NCI-H1092 treated with DMSO at 0.1 percent for 48 hours (cell line): ENCODE data around the gene GRAP2.
A peak's percentile ranks its signal among the peaks of the same experiment; 100 is the strongest.
"Not testable (repeated sequence)": the region's sequence is repeated elsewhere in the genome, so short reads cannot be mapped to it uniquely, and the experiment has no call there.

ENCODE experiments used
- DNase-seq: peaks from one replicate; lab custom pipeline; 2025; lab: John Stamatoyannopoulos, UW

The GRAP2 gene

DNA sequence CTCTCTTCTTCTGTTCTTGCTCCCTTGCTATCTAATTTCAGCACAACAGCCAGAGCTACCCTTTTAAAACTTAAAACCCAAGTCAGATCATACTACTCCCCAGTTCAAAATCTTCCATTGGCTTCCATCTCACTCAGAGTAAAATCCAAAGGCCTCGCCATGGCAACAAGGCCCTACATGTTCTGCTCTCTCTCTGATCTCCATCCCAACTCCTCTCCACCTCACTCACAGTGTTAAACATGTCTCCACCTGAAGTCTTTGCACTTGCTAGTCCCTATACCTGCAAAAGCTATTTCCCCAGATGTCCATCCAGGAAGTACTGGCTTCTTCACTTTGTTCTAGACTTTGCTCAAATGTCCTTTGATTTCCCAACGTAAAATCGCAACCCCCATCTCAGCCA lies 3.0 kb upstream of the GRAP2 start:
- no peak for DNase-seq

DNA sequence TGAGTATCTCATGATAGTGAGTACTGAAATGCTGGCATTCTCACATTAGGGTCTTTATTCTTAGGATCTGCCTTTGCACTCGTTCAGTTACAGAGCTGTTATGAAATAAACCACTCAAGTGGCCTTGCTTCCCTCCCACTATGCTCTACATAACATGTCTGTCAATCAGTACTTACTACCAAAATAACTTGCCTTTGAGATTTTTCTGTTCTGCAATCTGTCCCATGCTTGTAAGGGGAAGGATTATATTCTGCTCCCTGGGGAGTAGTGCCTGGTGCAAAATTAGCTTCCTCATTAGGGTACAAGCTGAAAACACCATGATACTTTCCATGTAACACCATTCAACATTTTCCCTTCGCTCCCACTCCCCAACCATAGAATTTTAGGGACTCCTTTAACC lies 1.9 kb upstream of the GRAP2 start:
- DNase-seq = no peak

DNA sequence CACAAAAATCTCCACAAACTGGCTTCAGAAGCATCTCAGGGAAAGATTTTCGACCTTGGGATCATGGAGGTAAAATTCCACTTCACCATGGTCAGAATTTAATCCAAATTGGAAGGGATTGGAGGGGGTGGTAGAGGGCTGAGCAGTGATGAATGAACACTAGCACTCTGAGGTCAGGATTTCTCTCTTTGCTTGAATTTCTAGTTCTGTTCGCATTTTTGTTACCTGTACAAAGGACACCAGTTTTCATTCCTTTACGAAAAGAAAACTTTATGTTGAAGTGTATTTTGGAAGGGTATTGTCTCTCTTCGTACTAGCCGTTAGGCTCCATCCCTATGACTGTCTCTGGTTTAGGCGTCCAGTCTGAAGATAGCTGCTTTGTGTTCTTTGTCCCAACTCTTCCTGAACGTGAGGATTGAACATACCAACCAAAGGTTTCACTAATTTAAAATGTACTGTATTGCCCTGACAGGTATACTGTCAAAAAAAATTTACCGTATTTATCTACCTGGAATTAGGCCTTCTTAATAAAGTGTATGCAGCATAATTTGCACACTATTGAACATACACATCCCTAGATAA lies 772 bp downstream of the GRAP2 start:
- no peak for DNase-seq

DNA sequence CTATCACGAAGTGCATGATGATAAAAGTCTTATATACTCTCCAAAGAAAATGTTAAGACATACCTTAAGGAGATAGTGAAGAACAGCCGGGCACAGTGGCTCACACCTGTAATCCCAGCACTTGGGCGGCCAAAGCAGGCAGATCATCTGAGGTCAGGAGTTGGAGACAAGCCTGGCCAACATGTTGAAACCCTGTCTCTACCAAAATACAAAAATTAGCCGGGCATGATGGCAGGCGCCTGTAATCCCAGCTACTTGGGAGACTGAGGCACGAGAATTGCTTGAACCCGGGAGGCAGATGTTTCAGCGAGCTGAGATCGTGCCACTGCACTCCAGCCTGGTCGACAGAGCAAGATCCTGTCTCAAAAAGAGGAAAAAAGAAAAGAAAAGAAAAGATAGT lies 3.1 kb downstream of the GRAP2 start:
- DNase-seq = not testable (repeated sequence)

DNA sequence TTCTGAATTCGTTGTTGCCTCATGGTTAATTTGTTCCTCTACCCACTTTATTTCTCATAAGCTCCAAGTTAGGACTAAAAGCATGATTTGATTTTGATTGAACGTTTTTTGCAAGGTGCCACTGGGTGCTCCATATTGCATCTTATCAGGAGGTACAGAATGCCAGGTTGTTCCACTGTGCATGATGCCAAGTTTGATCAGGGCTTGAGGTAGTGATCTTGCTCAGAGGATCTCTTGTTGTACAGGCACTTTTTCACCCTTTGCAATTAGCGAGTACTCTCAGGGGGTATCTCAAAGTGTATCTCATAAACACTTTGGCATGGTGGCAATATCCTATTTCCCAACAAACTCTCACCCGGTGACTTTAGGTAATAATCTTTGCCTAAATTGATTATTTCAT lies 4.0 kb downstream of the GRAP2 start:
- no peak for DNase-seq

DNA sequence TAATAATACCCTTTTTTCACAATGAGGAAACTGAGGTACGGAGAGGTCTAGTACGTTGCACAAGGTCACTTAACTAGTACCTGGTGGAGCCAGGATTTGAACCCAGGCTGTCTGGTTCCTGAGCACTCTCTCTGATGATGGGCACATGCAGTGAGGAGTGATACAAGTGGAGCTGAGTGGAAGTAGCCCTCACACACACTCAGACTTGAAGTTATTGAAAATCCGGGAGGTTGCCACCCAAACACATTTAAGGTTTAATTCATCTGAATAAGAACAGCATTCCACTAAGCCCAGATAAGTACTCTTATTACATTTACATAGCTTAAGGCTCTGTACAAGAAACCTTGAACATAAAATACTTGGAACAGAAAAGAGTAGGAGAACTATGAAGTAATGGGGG lies 4.8 kb downstream of the GRAP2 start:
- no peak for DNase-seq

DNA sequence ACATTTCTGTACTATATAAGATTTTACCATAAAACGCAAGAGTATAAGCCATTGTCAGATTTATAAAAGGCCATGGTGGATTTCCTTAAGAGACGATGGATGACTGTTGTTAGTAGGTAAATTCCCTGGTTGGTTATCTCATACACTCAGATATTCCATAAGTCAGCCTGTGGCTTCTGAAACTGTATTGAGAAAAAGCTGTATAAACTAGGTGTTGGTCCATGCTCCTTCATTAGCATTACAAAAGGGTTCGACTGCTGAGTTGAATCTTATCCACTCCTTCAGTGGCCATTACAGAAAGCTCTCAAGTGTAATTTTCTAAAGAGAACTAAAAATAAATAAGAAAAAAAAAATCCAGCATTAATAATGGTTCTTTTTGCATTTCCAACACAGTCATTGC lies 5.3 kb downstream of the GRAP2 start:
- DNase-seq = no peak

DNA sequence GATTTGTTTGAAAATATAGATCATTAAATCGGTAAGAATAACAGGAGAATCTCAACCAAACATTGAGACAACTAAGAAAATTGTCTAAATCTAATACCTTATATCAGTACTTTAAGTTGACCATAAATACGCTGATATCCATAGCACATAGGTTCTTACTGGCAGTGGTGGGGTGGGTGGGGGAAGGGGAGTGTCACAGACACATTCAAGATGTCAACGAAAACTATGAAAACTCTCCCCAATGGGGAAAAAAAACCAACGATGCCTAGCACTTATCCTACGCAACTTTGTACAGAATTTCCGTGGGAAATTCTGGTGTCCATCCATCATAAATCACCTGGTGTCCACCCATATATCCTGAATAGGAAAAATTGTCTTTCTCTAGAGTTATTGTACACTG lies 6.2 kb downstream of the GRAP2 start:
- no peak for DNase-seq

DNA sequence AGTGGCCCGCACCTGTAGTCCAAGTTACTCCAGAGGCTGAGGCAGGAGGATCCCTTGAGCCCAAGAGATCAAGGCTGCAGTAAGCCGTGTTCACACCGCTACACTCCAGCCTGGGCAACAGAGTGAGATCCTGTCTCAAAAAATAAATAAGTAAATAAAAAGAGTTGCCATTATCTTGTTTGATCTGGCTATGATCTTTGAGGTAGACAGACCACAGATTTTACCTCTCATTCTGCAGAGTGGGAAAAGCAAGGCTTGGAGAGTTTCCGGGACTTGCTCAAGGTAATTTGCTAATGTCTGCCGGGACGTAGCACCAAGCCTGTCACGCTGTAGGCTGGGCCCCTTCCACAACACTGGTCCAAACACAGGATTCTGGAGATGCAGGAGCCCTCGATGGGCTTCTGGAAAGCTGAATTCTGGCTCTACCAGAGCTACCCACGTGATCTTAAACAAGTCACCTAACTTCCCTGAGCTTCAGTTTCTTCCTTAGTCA lies 6.8 kb downstream of the GRAP2 start:
- no peak for DNase-seq

DNA sequence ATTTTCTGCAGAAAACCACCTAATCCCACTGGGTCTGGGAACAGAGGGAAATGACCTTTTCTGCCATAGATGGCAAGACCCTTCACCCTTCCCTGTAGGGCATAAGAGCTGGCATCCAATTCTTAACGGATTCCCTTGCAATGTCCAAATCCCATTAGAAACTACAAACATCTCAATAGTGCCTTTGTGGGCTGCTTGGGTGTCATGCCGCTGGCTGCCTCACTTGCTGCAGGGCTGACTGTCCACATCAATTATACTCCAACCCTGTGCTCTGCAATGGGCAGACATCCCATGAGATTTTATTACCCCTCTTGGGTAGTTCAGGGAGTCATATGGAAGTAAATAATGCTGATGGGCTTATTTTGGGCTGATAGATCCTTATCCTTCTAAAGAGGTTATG lies 7.3 kb downstream of the GRAP2 start:
- no peak for DNase-seq

DNA sequence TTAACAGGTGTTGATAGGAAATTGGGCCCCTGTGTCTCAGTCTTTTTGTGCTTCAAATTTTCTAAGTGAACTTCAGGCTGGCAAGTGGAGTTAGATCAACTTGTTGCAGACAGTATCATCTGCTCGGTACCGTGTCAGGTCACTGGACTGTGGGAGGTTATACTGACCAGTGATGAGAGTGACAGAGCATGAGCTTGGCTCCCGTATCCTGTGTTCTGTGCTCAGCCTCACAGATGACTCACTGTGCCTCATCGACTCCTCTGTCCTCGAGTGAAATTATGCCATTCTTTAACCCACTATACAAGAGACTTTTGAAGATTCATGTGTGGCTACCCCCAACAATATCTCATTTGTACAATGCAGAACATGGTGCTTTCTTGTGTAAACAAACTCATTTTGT lies 7.9 kb downstream of the GRAP2 start:
- DNase-seq = no peak

DNA sequence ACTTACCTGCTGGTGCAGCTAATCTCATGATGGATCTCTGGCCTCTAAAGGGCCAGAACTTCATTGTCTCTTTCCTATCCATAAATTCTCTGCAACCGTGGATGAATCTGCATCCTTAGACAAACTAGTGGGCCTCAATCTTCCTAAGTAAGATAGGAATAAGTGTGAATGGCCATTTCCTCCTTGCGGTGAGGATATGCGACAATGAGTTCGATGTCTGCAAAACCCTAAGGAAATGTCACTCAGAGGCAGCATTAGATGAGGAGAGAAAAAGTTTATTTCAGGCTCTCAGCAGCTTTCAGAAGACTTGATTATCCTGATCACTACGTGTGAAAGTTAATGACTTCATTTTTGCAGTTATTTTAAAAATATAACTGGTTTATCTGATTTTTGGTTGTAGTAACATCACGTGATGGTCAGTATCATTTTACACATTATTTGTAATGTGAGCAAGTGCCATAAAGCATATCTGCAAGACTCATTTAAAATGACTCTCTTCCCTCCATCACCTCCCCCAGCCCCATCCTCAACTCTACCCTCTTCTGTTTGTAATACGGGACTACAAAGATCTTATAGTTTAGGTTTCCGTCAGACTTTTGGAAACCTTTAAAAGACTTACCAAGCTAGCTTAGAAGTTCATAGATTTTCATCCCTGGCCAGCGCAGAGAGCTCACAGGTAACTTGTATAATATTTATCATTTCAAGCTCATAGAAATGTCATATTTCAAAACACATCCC lies 10.2 kb downstream of the GRAP2 start:
- no peak for DNase-seq

DNA sequence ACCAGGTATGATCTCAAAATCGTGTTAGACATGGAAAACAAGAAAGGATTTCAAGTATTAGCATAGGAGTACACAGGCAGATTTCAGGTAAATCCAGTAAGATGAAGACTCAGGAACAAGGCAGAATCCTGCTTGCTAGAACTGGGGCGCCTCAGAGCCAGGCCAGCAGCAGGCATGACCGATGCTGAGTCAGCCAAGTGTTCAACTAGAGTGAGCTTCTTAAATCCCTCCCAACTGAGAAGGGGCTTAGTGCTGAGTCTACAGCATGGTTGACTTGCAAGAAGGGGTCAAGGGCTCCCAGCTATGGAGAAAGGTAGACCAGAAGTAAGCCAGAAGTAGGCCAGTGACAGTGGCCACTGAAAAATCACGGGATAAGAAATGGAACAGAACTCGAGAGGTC lies 12.4 kb downstream of the GRAP2 start:
- no peak for DNase-seq

DNA sequence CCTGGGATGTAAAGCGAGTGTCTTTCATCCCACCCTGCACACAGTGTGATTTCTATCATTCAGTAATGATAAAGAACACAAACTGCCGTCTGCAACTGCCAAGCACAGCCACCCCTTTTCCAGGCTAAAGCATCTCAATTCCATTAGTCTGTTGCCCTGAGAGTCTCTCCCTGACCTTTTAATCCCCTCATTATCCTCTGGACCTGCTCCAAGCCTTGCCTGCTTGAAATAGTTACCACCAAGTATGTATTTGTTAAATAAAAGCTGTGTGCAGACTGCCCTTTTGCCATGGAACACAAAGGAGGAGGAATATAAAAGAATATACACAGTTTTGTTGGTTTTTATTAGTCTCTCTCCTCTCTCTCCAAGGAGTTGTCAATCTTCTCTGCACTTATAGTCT lies 13.0 kb downstream of the GRAP2 start:
- DNase-seq = no peak

DNA sequence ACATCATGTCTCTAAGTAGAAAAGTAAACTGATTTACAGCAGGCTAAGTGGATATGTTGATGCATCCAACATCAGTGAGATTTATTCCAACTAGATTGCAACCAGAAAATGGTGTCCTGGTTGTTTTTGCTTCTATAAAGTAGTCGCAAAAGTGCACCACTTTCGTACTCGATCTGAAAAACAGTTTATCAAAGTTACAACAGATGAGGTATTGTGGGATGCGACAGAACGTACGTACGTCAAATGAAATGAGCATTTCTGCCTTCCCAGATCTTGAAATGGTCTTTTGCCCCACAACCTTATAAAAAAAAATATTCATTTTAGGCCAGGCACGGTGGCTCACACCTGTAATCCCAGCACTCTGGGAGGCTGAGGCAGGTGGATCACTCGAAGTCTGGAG lies 13.7 kb downstream of the GRAP2 start:
- no peak for DNase-seq

DNA sequence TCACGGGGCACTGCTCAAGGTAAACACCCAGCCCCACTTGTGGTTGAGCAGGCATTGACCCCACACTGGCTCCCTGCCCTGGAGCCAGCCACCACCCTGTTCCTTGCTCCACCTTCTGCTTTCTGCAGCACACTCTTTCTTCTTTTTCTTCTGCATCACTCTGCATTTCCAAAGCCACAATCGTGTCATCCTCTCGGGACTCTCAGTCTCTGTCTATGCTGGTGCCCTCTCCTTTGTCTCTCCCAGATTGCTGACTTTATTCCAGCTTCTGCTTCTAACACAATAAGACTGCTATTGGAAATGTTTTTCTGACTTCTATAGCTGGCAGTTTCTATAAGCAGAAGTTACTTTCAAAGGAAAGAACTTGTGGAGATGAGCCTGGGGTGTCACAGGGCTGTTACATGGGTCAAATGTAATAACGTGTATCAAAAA lies 14.4 kb downstream of the GRAP2 start:
- DNase-seq = peak; percentile 29

DNA sequence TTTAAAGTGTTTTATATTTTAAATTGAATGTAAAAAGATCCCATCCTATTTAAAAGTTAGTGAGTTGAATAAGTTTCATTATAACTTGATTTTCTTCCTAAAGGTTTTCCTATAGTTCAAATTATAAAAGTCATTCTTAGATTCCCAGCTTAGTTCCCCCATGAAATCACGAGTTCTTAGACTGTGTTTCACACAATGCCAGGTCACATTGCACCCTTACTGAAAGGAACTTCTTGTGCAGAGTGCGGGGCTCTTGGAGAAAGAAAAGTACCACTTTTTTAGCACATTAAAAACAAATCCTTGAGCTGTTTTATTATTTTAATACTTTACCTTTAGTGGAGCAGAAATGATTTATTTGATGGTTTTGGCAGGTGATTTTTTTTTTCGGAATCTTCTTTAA lies 15.6 kb downstream of the GRAP2 start:
- no peak for DNase-seq

DNA sequence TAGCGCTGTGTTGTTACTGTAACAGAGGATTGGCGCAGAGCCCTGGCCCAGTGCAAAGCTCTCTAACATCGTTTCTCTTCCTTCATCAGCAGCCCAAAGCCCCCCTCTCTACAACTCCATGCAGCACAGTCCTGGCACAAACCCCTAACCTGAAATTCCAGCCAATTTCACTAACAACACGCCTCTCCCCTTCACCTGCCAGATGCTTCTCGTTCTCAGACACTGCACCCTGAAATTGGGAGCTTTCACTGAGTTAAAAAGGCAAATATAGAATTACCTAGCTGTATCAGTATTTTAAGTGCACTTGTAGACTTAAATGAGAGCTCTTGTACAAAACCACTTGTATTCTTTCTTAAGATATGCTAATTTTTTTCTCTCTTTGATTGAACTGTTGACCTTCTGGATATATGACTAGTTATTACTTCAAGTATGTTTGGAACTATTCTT lies 16.3 kb downstream of the GRAP2 start:
- DNase-seq = peak; percentile 62

DNA sequence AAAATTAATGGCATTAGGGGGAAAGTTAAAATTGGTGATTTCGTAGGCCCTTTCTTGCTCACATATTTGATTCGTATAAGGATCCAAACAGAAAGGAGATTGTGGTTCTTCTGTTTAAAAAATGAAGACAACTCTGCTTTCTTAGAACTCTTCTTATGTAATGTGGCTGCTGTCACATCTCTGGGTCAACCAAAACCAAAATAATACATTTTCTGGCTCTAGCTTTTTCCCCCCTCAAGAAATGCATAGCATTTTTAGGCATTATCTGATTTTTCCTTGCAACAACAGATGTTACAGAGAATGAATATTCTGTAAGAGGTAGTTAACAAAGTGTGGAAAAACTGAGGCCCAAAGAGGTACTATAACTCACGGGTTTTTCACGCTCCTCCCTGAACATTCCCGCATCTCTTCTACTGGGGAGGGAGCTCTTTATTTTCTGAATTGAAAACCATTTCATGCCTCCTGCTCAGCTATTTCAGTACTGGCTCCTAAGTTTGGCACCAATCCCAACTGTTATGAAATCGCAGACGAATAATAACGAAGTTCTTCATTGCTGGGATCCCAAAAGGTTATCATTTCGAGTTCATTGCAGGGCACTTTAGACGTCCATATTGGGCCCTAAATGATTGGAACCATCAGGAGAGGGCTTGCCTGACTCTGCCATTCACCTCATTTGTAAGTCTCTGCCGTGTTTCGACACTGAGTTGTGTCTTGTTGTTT lies 17.1 kb downstream of the GRAP2 start:
- DNase-seq = no peak

DNA sequence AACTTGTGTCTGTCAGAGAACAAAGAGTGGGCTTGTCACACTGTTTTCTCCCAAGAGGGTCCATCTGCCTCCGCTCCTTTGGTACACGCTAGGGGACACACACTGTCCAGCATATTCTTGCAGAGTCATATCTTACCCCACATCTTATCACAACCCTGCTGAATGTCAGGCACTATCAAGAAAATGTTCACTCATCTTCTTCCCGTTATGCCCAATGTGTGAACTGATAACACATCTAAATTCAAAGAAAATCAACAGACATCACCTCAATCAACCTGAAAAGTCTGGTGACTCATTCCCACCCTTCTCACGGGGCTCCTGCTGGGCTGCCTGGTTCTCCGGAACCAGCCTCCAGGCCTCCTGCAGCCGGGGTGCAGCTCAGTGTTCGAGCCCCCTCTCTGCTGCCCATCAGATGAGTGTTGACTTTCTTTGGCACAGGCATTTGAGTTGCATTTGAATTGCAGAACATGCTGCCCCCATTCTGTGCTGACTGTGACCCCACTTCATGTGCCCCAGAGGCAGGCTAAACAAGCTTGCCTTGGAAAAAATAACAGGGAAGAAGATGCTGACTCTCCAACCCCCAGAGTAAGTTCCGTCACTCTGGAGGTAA lies 19.4 kb downstream of the GRAP2 start:
- DNase-seq = no peak

DNA sequence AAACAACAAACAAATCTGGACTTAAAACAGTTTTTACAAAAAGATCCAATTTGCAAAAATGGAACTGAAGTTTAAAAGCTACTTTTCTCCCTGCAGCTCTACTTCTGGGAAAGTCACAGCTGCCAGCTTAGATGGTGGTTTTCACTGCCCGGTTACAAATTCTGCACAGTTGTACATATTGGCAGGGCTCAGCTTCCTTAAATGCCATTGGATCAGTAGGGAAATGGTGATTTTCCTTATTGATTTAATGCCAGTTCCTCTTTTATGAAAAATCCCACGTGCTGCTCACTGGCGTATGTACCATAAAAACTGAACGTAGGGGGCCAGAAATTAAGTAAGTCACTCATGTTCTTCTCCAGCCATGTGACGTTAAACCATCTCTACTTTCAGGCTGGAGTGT lies 22.8 kb downstream of the GRAP2 start:
- DNase-seq = no peak

DNA sequence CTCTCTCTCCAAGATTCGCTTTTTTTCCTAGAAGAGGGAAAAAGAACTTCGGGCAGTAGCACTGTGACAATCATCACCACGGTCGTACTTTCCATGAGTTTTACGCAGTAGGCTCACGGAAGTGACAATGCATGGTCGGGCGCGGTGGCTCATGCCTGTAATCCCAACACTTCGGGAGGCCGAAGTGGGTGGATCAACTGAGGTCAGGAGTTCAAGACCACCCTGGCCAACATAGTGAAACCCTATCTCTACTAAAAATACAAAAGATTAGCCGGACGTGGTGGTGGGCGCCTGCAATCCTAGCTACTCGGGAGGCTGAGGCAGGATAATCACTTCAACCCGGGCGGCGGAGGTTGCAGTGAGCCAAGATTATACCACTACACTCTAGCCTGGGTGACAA lies 23.4 kb downstream of the GRAP2 start:
- no peak for DNase-seq

DNA sequence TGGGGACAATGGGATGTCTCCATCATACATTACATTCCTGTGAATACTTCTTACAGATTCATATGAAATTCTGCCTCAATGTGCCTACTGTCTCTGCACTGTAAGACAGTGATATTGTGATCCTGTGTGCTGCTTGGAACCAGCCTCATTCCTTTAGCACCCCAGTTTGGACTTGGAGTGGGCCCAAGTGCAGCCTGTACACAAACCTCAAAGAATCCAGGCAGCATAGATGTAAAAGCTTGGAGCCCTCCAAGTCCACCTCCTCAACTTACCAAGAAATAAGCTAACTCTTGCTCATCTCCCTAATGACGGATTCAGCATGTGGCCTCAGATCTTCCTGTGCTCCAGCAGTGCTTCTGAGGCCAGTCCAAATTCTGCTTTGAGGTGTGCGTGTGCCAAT lies 24.4 kb downstream of the GRAP2 start:
- DNase-seq = no peak
